ENCODE data around the gene MKX.

Gene MKX

GRCh38 chr10:27643301-27643700 is 102.3 kb downstream of the MKX start:
- no peak for DNase-seq

- no peak for DNase-seq
These were observed 103.5 kb downstream of the MKX start for GRCh38 chr10:27642023-27642589.

GRCh38 chr10:27638071-27638750 is 107.4 kb downstream of the MKX start:
- DNase-seq: no peak

GRCh38 chr10:27637601-27638000 is 108.0 kb downstream of the MKX start:
- no peak for DNase-seq

GRCh38 chr10:27636816-27637215 is 108.8 kb downstream of the MKX start:
- DNase-seq: no peak

- DNase-seq: no peak
These were observed 109.8 kb downstream of the MKX start for GRCh38 chr10:27635699-27636270.

GRCh38 chr10:27635290-27635689 is 110.3 kb downstream of the MKX start:
- no peak for DNase-seq

- DNase-seq: no peak
These were observed 117.0 kb downstream of the MKX start for GRCh38 chr10:27628621-27629020.

GRCh38 chr10:27626890-27627289 is 118.7 kb downstream of the MKX start:
- no peak for DNase-seq

- DNase-seq: no peak
These were observed 120.0 kb downstream of the MKX start for GRCh38 chr10:27625452-27626211.

GRCh38 chr10:27624941-27625340 is 120.7 kb downstream of the MKX start:
- DNase-seq: no peak
